ENCODE results near the gene ARHGEF25. TPM values are rescaled to one million over a fixed set of nuclear protein-coding genes. Genes with fewer than 3 reads are reported as not detected.

Gene ARHGEF25
- total and polyA plus RNA-seq, 2 of the 13 experiments (the other 11 are each of a cell fraction or from before 2014, with no cell fraction given): 11.5 to 12.5 TPM

GRCh38 chr12:57591782-57592325, 19.4 kb upstream of the ARHGEF25 start:
- H3K36me3 ChIP-seq (replicated peaks in 1 of 2; ENCODE audit: control insufficient read depth in 1 of 2, insufficient read depth in 2 of 2, low read length in 2 of 2): peaks cover 7 to 18% of the 10 kb centered on the region in 2 experiments; a peak in 3 of 5 replicates
- TF ChIP-seq ZNF605 (CRISPR knock-in tag; IDR thresholded peaks at IDR 0.05) (0 out of 2 replicates have a peak, but pooled peaks have one; percentile 40), ZNF350 (CRISPR knock-in tag; IDR thresholded peaks at IDR 0.05; ENCODE audit: borderline replicate concordance, low read depth) (0 out of 2 replicates have a peak, but pooled peaks have one; percentile 41), ZMYM2 (CRISPR knock-in tag; IDR thresholded peaks at IDR 0.05) (0 out of 2 replicates have a peak, but pooled peaks have one; percentile 17), XRCC5 (optimal IDR thresholded peaks at IDR 0.05; ENCODE audit: low read length) (peak; percentile 10), SP4 (CRISPR knock-in tag; IDR thresholded peaks at IDR 0.05) (0 out of 2 replicates have a peak, but pooled peaks have one; percentile 31), ASH2L (IDR thresholded peaks at IDR 0.05; ENCODE audit: insufficient read length, low read depth, low read length) (no peak)
- no peak overlapping the region for H2AFZ ChIP-seq (ENCODE audit: low read length)
- POLR2A ChIA-PET: interaction anchor here (1.7 to 3.9 kb wide), 6 partner anchors 11 to 72 kb away, joined by 9 to 26 read pairs (median 22); partner anchors contain the start of genes ARHGEF25, DDIT3 and DTX3
- peak; percentile 14; the same call in 2 of the 3 replicates for ATAC-seq
- peak overlapping the region; percentile 42 for H3K27ac ChIP-seq (ENCODE audit: extremely low read length, insufficient read depth, low read length)
- intact Hi-C loops (cut with micrococcal nuclease; ENCODE audit: unreplicated experiment) (loop anchor here (2.0 kb wide), 1 partner anchor 41 kb away; the partner anchor contains the start of gene B4GALNT1), in situ Hi-C loops (cut with HindIII; ENCODE audit: extremely low pct_ligation_motif_present, low pct_unique_long_range_greater_than_20kb) (no loop called here)
- 13% methylated on average over 10 of the region's 10 CpGs for WGBS (ENCODE audit: low lambda C conversion rate)
- peaks cover 17% of the 10 kb centered on the region for H3K79me2 ChIP-seq (ENCODE audit: insufficient read depth, low read length)
- no peak for FAIRE-seq
- H3K9ac ChIP-seq (ENCODE audit: insufficient read depth, low read depth, low read length): peak overlapping the region; percentile 75
- peaks cover 22% of the 10 kb centered on the region for H3K4me1 ChIP-seq (ENCODE audit: insufficient read depth, low read length)
- H3K27me3 ChIP-seq (ENCODE audit: control insufficient read depth in 1 of 2, insufficient read depth in 2 of 2, low read length in 2 of 2): no peaks in the 10 kb centered on the region; a peak in 1 of 5 replicates
- H4K20me1 ChIP-seq (ENCODE audit: insufficient read depth, low read length): no peaks in the 10 kb centered on the region
- H3K4me3 ChIP-seq (replicated peaks in 1 of 3; ENCODE audit: insufficient read depth in 1 of 3, low read depth in 2 of 3, low read length in 3 of 3): peak overlapping the region; percentile 70 to 99 (median 92)
- CTCF ChIA-PET (ENCODE audit: low intra/inter-chr PET ratio, low total read pairs): no interaction called here
- no peak for DNase-seq (ENCODE audit: low spot score)
- no TSS peak for BruUV-seq (replicated peaks)
- H3K9me3 ChIP-seq (ENCODE audit: low read length): no peaks in the 10 kb centered on the region
- peak overlapping the region; percentile 80 for H3K4me2 ChIP-seq (ENCODE audit: low read depth, low read length)

- no peaks in the 10 kb centered on the region; a peak in 1 of 5 replicates for H3K27me3 ChIP-seq (ENCODE audit: control insufficient read depth in 1 of 2, insufficient read depth in 2 of 2, low read length in 2 of 2)
- H2AFZ ChIP-seq (ENCODE audit: low read length): no peak overlapping the region
- no peaks in the 10 kb centered on the region for H4K20me1 ChIP-seq (ENCODE audit: insufficient read depth, low read length)
- BruUV-seq (replicated peaks): no TSS peak
- H3K27ac ChIP-seq (ENCODE audit: extremely low read length, insufficient read depth, low read length): no peak overlapping the region
- H3K79me2 ChIP-seq (ENCODE audit: insufficient read depth, low read length): peaks cover 17% of the 10 kb centered on the region
- H3K4me1 ChIP-seq (ENCODE audit: insufficient read depth, low read length): peaks cover 22% of the 10 kb centered on the region
- no peak for DNase-seq (ENCODE audit: low spot score)
- POLR2A ChIA-PET: interaction anchor here (2.7 to 3.9 kb wide), 3 partner anchors 13 to 72 kb away, joined by 16 to 26 read pairs (median 26); partner anchors contain the start of genes ARHGEF25, DDIT3 and DTX3
- H3K9ac ChIP-seq (ENCODE audit: insufficient read depth, low read depth, low read length): peak overlapping the region; percentile 75; the same call in 1 of the 2 replicates
- H3K9me3 ChIP-seq (ENCODE audit: low read length): no peaks in the 10 kb centered on the region
- H3K4me3 ChIP-seq (replicated peaks in 1 of 3; ENCODE audit: insufficient read depth in 1 of 3, low read depth in 2 of 3, low read length in 3 of 3): no peak overlapping the region; a peak in 1 of 6 replicates
- ATAC-seq: no peak
- FAIRE-seq: no peak
- H3K4me2 ChIP-seq (ENCODE audit: low read depth, low read length): peak overlapping the region; percentile 80; the same call in 1 of the 2 replicates
- intact Hi-C loops (cut with micrococcal nuclease; ENCODE audit: unreplicated experiment): no loop called here
- peaks cover 7 to 19% of the 10 kb centered on the region in 2 experiments; a peak in 4 of 5 replicates for H3K36me3 ChIP-seq (replicated peaks in 1 of 2; ENCODE audit: control insufficient read depth in 1 of 2, insufficient read depth in 2 of 2, low read length in 2 of 2)
- 88% methylated on average over 2 of the region's 2 CpGs for WGBS (ENCODE audit: low lambda C conversion rate)
- in situ Hi-C loops (cut with HindIII; ENCODE audit: extremely low pct_ligation_motif_present, low pct_unique_long_range_greater_than_20kb): no loop called here
- CTCF ChIA-PET (ENCODE audit: low intra/inter-chr PET ratio, low total read pairs): no interaction called here
- no peak for TF ChIP-seq ZBTB38 (CRISPR knock-in tag; IDR thresholded peaks at IDR 0.05)
- no peak for TF ChIP-seq SUZ12 (IDR thresholded peaks at IDR 0.05; ENCODE audit: low read depth, low read length)
- no peak for TF ChIP-seq TGIF2 (CRISPR knock-in tag; IDR thresholded peaks at IDR 0.05)
- TF ChIP-seq SNAPC5 (CRISPR knock-in tag; IDR thresholded peaks at IDR 0.05; ENCODE audit: borderline replicate concordance): no peak
- no peak for TF ChIP-seq ZFP91 (CRISPR knock-in tag; IDR thresholded peaks at IDR 0.05; ENCODE audit: borderline replicate concordance)
- TF ChIP-seq TCF7L2 (IDR thresholded peaks at IDR 0.05; ENCODE audit: low read depth, low read length): no peak
- no peak for TF ChIP-seq HNRNPK (IDR thresholded peaks at IDR 0.05; ENCODE audit: low read depth, low read length, poor library complexity, severe bottlenecking)
- TF ChIP-seq SIX4 (CRISPR knock-in tag; IDR thresholded peaks at IDR 0.05): no peak
- no peak for TF ChIP-seq FIP1L1 (IDR thresholded peaks at IDR 0.05; ENCODE audit: borderline replicate concordance, insufficient read depth, low read depth, low read length)
- TF ChIP-seq ZNF709 (CRISPR knock-in tag; IDR thresholded peaks at IDR 0.05): no peak
Observed at GRCh38 chr12:57592551-57593165, 18.6 kb upstream of the ARHGEF25 start.
